HG03280 (cell line): Measurements from ENCODE around the gene CYP3A5.
"Not testable (repeated sequence)": the region's sequence is repeated elsewhere in the genome, so short reads cannot be mapped to it uniquely, and the experiment has no call there.

Experiments used
- ATAC-seq: cut with Tn5 transposase; IDR thresholded peaks from one replicate; pipeline ENCODE4 v1.9.1; 2021; ENCODE audit warnings: mild to moderate bottlenecking, moderate library complexity; ENCODE audit not compliant: unreplicated experiment

Gene CYP3A5

GRCh38 chr7:99643464-99643863, 36.3 kb downstream of the CYP3A5 start:
- no peak for ATAC-seq

- ATAC-seq: no peak
These were observed 37.8 kb downstream of the CYP3A5 start for GRCh38 chr7:99642027-99642426.

DNA sequence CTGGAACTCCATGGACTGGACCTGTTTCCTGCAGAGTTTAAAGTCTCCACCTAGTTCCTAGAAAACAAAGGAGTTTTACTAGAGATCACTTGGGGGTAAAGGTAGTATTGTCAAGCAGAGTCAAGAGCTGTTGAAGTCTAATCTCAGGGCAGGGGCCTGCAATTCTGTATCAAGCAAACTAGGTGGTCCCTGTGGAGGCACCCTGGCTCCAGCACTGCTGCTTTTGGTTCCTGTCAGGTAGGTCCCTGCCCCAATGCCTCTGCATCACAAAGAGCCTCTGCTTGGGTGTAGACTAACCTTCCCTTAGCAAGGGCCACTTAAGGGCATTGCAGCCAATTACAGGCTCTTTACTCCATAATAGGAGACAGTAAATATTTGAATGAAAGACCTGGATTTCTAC, 40.5 kb downstream of the CYP3A5 start:
- no peak for ATAC-seq

GRCh38 chr7:99638731-99639130, 41.1 kb downstream of the CYP3A5 start:
- no peak for ATAC-seq

GRCh38 chr7:99637414-99637813, 42.4 kb downstream of the CYP3A5 start:
- ATAC-seq: not testable (repeated sequence)

GRCh38 chr7:99631295-99632109, 48.3 kb downstream of the CYP3A5 start:
- ATAC-seq: no peak

- ATAC-seq: no peak
These were observed 50.2 kb downstream of the CYP3A5 start for GRCh38 chr7:99629643-99630042.

DNA sequence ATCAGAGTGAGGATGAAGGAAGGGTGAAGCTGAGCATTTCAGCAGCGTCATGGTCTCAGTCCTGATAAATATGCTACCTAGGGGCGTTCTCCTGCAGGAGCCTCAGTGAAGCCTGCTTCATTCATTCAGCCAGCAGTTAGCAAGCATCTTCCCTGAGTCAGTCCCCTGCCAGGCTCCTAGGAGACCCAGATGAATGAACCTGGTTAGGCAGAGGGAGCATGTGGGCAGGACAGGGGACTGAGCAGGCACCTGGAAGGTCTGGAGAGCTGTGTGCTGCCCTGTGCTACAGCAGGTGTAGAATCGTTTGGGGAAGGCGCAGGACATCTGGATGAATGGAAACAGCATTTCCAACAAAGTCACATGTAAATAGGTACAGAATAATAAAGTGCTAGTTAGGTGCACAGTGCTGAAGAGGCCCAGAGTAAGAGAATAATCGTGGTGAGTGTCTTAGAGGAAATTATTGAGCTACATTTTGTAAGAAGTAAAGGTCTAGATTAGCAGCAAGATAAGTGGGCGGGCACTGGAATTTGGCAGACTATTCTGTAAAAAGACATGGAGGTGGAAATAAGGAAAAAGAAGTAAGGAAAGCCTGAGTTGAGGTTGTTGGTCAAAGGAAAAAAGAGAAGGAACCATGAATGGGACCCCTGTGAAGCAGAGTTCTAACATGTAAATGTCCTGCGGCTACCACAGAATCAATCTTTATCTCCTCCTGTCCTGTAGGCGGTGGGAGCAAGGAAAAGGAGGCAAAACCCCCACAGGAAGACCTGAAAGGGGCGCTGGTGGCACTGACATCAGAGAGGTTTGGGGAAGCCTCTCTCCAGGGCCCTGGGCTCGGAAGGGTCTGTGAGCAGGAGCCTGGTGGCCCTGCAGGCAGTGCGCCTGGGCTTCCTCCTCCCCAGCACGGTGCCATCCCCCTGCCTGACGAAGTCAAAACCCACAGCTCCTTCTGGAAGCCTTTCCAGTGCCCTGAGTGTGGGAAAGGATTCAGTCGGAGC, 51.0 kb downstream of the CYP3A5 start:
- ATAC-seq: no peak

GRCh38 chr7:99627513-99627912, 52.3 kb downstream of the CYP3A5 start:
- ATAC-seq: no peak

DNA sequence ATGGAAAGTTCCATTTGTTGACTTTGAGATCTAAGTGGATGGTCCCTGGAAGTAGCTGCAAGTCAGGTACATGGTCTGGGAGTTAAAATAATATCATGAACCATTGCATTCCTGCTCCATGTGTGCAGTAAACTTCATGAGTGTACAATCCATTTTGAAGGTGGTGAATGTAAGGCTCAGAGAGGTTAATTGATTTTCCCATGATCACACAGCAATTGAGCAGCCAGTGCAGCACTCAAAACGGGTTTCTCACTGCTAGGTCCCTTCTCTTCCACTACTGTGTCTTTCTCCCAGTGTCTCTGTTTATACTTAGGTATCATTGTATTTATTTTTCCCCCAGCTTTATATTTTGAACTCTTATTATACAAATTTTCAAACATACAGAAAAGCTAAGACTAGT, 53.1 kb downstream of the CYP3A5 start:
- no peak for ATAC-seq

DNA sequence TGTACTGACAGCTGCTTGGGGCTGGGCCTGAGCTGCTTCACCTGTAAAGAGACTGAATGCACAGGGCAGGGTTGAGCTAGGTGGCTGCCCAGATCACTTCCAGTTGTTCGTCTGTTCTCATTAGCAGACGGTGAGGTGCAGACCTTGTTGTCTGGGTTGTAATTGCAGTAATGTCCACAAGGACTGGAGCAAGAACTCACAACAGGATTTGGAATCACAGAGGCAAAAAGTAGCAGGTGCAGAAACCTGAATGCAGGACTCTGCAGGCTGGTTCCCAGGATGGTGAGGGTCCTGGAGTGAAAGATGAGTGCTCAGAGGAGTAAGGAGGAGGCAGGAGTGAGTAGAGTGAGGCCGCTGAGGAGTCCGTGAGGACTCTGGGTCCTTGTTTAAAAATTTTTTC, 53.8 kb downstream of the CYP3A5 start:
- ATAC-seq: no peak

DNA sequence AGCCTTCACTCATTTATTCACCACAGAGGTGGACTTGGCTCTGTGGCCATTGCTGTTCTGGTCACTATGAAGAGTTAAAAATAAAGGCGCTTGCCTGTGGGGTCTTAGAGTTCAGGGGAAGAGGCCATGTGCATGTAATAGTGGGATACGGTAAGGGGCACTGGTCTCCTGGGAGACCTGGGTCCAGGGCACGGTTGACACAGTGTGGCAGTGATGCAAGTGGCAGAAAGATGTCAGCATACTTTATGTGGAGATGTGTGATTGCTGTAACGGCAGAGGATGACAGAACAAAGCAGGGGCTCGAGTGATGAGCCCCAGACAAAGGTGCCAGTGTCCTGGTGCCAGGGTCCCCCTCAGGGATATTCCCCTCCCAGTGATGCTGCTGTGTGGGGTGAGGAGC, 54.5 kb downstream of the CYP3A5 start:
- no peak for ATAC-seq

GRCh38 chr7:99624484-99624883, 55.3 kb downstream of the CYP3A5 start:
- ATAC-seq: no peak

- no peak for ATAC-seq
These were observed 55.9 kb downstream of the CYP3A5 start for GRCh38 chr7:99623702-99624447.

GRCh38 chr7:99623091-99623693, 56.6 kb downstream of the CYP3A5 start:
- ATAC-seq: no peak

DNA sequence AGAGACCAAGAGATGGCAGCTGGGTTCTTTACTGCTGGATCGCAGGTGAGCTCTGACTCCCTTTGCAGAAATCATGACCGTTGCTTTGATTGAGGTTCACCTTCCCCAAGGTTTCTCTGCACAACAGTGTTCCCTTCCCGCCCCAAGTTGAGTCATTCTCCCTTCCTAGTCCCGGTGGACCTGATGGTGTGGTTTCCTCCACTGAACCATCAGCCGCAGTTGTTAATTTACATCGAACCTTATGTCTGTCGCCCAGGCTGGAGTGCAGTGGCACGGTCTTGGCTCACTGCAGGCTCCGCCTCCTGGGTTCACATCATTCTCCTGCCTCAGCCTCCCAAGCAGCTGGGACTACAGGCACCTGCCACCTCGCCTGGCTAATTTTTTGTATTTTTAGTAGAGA, 57.2 kb downstream of the CYP3A5 start:
- no peak for ATAC-seq

DNA sequence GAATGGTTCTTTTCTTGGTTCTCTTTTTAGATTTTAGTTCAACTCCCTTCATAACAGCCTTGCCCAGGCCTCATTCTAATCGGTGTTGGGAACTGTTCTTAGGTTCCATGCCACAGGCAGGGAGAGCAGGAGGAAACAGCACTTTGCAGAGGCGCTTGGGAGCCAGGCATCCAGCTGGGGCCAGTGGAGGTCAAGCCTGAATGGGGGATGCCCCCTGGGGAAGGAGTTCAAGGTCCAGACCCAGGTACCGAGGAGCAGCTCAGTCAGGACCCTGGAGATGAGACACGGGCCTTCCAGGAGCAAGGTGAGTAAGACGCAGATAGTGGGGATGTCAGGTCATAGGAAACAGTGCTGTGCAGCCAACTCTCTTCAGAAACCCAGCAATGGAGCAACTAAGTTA, 58.5 kb downstream of the CYP3A5 start:
- ATAC-seq: no peak

DNA sequence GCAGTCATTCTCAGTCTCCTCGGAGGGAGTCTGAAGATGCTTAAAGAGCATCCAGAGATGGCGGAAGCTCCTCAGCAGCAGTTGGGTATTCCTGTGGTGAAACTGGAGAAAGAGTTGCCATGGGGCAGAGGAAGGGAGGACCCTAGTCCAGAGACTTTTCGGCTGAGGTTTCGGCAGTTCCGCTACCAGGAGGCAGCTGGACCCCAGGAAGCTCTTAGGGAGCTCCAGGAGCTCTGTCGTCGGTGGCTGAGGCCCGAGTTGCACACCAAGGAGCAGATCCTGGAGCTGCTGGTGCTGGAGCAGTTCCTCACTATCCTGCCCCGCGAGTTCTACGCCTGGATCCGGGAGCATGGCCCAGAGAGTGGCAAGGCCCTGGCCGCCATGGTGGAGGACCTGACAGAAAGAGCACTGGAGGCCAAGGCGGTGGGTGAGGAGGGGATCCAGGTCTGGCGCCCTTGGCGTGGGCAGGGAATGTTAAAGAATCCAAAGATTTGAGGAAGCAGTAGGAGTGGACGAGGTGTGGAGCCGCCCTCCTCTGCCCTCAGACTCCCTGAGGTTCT, 60.1 kb downstream of the CYP3A5 start:
- no peak for ATAC-seq

- ATAC-seq: no peak
These were observed 61.1 kb downstream of the CYP3A5 start for GRCh38 chr7:99618726-99619125.

GRCh38 chr7:99617192-99617781, 62.5 kb downstream of the CYP3A5 start:
- no peak for ATAC-seq
